ENCODE results near the gene SIX4. TPM values are rescaled to one million over a fixed set of nuclear protein-coding genes. Genes with fewer than 3 reads are reported as not detected.

Gene SIX4
- total and polyA plus RNA-seq, 2 donors (not counting 1 experiment from before 2014, with no cell fraction given) = 9.1 to 18.3 TPM

- no peak for DNase-seq (ENCODE audit: low read depth in 2 of 2)
Measured at GRCh38 chr14:60670989-60671388, 53.2 kb downstream of the SIX4 start.

DNA sequence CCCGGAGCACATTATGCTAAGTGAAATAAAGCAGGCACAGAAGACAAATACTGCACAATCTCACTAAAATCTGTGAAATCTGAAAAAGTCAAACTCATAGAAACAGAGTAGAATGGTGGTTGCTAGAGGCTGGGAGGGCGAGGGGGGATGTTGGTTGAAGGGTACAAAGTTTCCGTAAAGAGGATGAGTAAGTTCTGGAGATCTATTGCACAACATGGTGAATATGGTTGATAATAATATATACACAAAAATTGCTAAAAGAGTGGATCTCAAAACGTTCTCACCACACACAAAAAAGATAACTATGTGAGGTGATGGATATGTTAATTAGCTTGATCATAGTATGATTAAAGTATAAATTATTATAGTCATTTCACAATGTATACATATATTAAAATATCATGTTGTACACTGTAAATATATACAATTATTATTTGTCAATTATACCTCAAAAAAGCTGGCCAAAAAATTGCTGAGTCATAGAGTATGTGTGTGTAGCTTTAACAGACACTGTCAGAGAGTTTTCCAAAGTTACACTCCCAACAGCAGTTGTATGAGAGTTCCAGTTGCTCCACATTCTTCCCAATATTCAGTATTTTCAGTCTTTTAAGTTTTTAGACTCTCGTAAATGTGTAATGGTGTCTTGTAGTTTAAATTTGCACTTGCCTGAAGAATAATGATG is 55.6 kb downstream of the SIX4 start:
- TF ChIP-seq EZH2 (IDR thresholded peaks at IDR 0.05; ENCODE audit: low read length, missing control alignments) (no peak), CTCF (conservative IDR thresholded peaks at IDR 0.05 in 1 of 2, IDR thresholded peaks at IDR 0.05 in 1 of 2; ENCODE audit: low read depth in 1 of 2, low read length in 2 of 2) (no peak)
- H3K9me3 ChIP-seq (ENCODE audit: control insufficient read depth, insufficient read depth, low read depth, low read length) = no peaks in the 10 kb centered on the region
- no peaks in the 10 kb centered on the region for H3K27me3 ChIP-seq (ENCODE audit: control insufficient read depth, insufficient read depth, low read length)
- no peaks in the 10 kb centered on the region for H3K36me3 ChIP-seq (ENCODE audit: control insufficient read depth, insufficient read depth, low read length)
- no peak overlapping the region for H3K9ac ChIP-seq (ENCODE audit: insufficient read depth, low read length)
- peak in 1 of 2 donors; percentile 23 for DNase-seq (ENCODE audit: low read depth in 2 of 2)
- H3K79me2 ChIP-seq (ENCODE audit: control insufficient read depth, insufficient read depth, low read length) = no peaks in the 10 kb centered on the region
- H3K4me2 ChIP-seq (ENCODE audit: extremely low read depth, insufficient read depth, low read length) = no peak overlapping the region
- H4K20me1 ChIP-seq (ENCODE audit: control insufficient read depth, extremely low read depth, insufficient read depth, low read length) = no peaks in the 10 kb centered on the region
- no peaks in the 10 kb centered on the region for H3K4me1 ChIP-seq (ENCODE audit: control insufficient read depth, extremely low read depth, insufficient read depth, low read length)
- H3K4me3 ChIP-seq (replicated peaks in 1 of 4; ENCODE audit: control extremely low read depth in 1 of 4, insufficient read depth in 1 of 4, low read depth in 3 of 4, low read length in 4 of 4) = no peak overlapping the region
- no peak overlapping the region for H3K27ac ChIP-seq (ENCODE audit: insufficient read depth, low read length)
- H2AFZ ChIP-seq (ENCODE audit: low read length) = no peak overlapping the region

More at GRCh38 chr14:60670989-60671388, 53.2 kb downstream of the SIX4 start:
- TF ChIP-seq CTCF (conservative IDR thresholded peaks at IDR 0.05 in 1 of 2, IDR thresholded peaks at IDR 0.05 in 1 of 2; ENCODE audit: low read depth in 1 of 2, low read length in 2 of 2) (no peak), EZH2 (IDR thresholded peaks at IDR 0.05; ENCODE audit: low read length, missing control alignments) (no peak)
- no peaks in the 10 kb centered on the region for H3K79me2 ChIP-seq (ENCODE audit: control insufficient read depth, insufficient read depth, low read length)
- H3K4me1 ChIP-seq (ENCODE audit: control insufficient read depth, extremely low read depth, insufficient read depth, low read length) = no peaks in the 10 kb centered on the region
- H3K9ac ChIP-seq (ENCODE audit: insufficient read depth, low read length) = no peak overlapping the region
- H3K36me3 ChIP-seq (ENCODE audit: control insufficient read depth, insufficient read depth, low read length) = no peaks in the 10 kb centered on the region
- H3K27me3 ChIP-seq (ENCODE audit: control insufficient read depth, insufficient read depth, low read length) = no peaks in the 10 kb centered on the region
- H4K20me1 ChIP-seq (ENCODE audit: control insufficient read depth, extremely low read depth, insufficient read depth, low read length) = no peaks in the 10 kb centered on the region
- no peaks in the 10 kb centered on the region for H3K9me3 ChIP-seq (ENCODE audit: control insufficient read depth, insufficient read depth, low read depth, low read length)
- no peak overlapping the region for H3K4me2 ChIP-seq (ENCODE audit: extremely low read depth, insufficient read depth, low read length)
- H2AFZ ChIP-seq (ENCODE audit: low read length) = no peak overlapping the region
- H3K4me3 ChIP-seq (replicated peaks in 1 of 4; ENCODE audit: control extremely low read depth in 1 of 4, insufficient read depth in 1 of 4, low read depth in 3 of 4, low read length in 4 of 4) = no peak overlapping the region
- H3K27ac ChIP-seq (ENCODE audit: insufficient read depth, low read length) = no peak overlapping the region

- no peak overlapping the region for H3K4me2 ChIP-seq (ENCODE audit: extremely low read depth, insufficient read depth, low read length)
- H3K27me3 ChIP-seq (ENCODE audit: control insufficient read depth, insufficient read depth, low read length) = no peaks in the 10 kb centered on the region
- H3K4me1 ChIP-seq (ENCODE audit: control insufficient read depth, extremely low read depth, insufficient read depth, low read length) = no peaks in the 10 kb centered on the region
- H3K36me3 ChIP-seq (ENCODE audit: control insufficient read depth, insufficient read depth, low read length) = no peaks in the 10 kb centered on the region
- no peak for DNase-seq (ENCODE audit: low read depth in 2 of 2)
- no peaks in the 10 kb centered on the region for H4K20me1 ChIP-seq (ENCODE audit: control insufficient read depth, extremely low read depth, insufficient read depth, low read length)
- H2AFZ ChIP-seq (ENCODE audit: low read length) = no peak overlapping the region
- TF ChIP-seq EZH2 (IDR thresholded peaks at IDR 0.05; ENCODE audit: low read length, missing control alignments) (no peak), CTCF (conservative IDR thresholded peaks at IDR 0.05 in 1 of 2, IDR thresholded peaks at IDR 0.05 in 1 of 2; ENCODE audit: low read depth in 1 of 2, low read length in 2 of 2) (no peak)
- H3K79me2 ChIP-seq (ENCODE audit: control insufficient read depth, insufficient read depth, low read length) = no peaks in the 10 kb centered on the region
- no peak overlapping the region for H3K27ac ChIP-seq (ENCODE audit: insufficient read depth, low read length)
- no peak overlapping the region for H3K9ac ChIP-seq (ENCODE audit: insufficient read depth, low read length)
- H3K9me3 ChIP-seq (ENCODE audit: control insufficient read depth, insufficient read depth, low read depth, low read length) = no peaks in the 10 kb centered on the region
- H3K4me3 ChIP-seq (replicated peaks in 1 of 4; ENCODE audit: control extremely low read depth in 1 of 4, insufficient read depth in 1 of 4, low read depth in 3 of 4, low read length in 4 of 4) = no peak overlapping the region
Measured at GRCh38 chr14:60665177-60665550, 59.0 kb downstream of the SIX4 start.
